Neural progenitor cell (in vitro differentiated cells): ENCODE results near the gene MAP7. TPM values are rescaled to one million over a fixed set of nuclear protein-coding genes. Genes with fewer than 3 reads are reported as not detected.
"Not testable (repeated sequence)": the region's sequence is repeated elsewhere in the genome, so short reads cannot be mapped to it uniquely, and the experiment has no call there.

Experiments
- DNase-seq: peaks from one replicate; pipeline ENCODE4 v3.0.0-alpha.2; 2016; ENCODE audit warnings: low spot score
- H2AFZ ChIP-seq: fragments of 200-600 bp; sonication (generic); replicated peaks from 2 replicates; pipeline ENCODE4 v1.6.1; 2016; ENCODE audit warnings: antibody characterized with exemption
- H3F3A ChIP-seq: fragments of 200-600 bp; sonication (generic); 2 replicates; pipeline ENCODE4 v1.6.1; 2016; ENCODE audit warnings: antibody characterized with exemption, low read depth
- H3K27ac ChIP-seq: fragments of 200-600 bp; sonication (generic); 2 replicates; pipeline ENCODE4 v1.5.1; 2016; ENCODE audit warnings: mild to moderate bottlenecking
- H3K27me3 ChIP-seq: fragments of 200-600 bp; sonication (generic); 2 replicates; pipeline ENCODE4 v1.6.1; 2016; ENCODE audit warnings: mild to moderate bottlenecking, moderate library complexity
- H3K36me3 ChIP-seq: fragments of 200-600 bp; sonication (generic); 2 replicates; pipeline ENCODE4 v1.5.1; 2016
- H3K4me1 ChIP-seq: fragments of 200-600 bp; sonication (generic); 2 replicates; pipeline ENCODE4 v1.6.1; 2016; ENCODE audit warnings: mixed run types
- H3K4me2 ChIP-seq: fragments of 200-600 bp; sonication (generic); 2 replicates; pipeline ENCODE4 v1.6.1; 2016
- H3K4me3 ChIP-seq: fragments of 200-600 bp; sonication (generic); 2 replicates; pipeline ENCODE4 v1.5.1; 2016
- H3K79me2 ChIP-seq: fragments of 200-600 bp; sonication (generic); 2 replicates; pipeline ENCODE4 v1.6.1; 2016; ENCODE audit warnings: low read depth
- H3K9ac ChIP-seq: fragments of 200-600 bp; sonication (generic); 2 replicates; pipeline ENCODE4 v1.6.1; 2016
- H3K9me3 ChIP-seq: fragments of 200-600 bp; sonication (generic); 2 replicates; pipeline ENCODE4 v1.5.1; 2016; ENCODE audit warnings: low read depth
- H4K20me1 ChIP-seq: fragments of 200-600 bp; sonication (generic); 2 replicates; pipeline ENCODE4 v1.6.1; 2016; ENCODE audit warnings: low read depth
- H3K27ac Mint-ChIP-seq: 3 replicates; pipeline ENCODE4 v1.8.0; 2021; ENCODE audit warnings: mixed read lengths
- H3K27me3 Mint-ChIP-seq: 2 replicates; pipeline ENCODE4 v1.8.0; 2022; ENCODE audit warnings: low read depth, mild to moderate bottlenecking, inconsistent platforms, moderate library complexity, mixed read lengths; ENCODE audit not compliant: insufficient read depth
- H3K36me3 Mint-ChIP-seq: 3 replicates; pipeline ENCODE4 v1.8.0; 2021; ENCODE audit warnings: mixed read lengths
- H3K4me1 Mint-ChIP-seq: 3 replicates; pipeline ENCODE4 v1.8.0; 2021; ENCODE audit warnings: mixed read lengths
- H3K4me3 Mint-ChIP-seq: 3 replicates; pipeline ENCODE4 v1.8.0; 2021; ENCODE audit warnings: mild to moderate bottlenecking, moderate library complexity, mixed read lengths
- H3K9me3 Mint-ChIP-seq: 3 replicates; pipeline ENCODE4 v1.8.0; 2020; ENCODE audit warnings: mixed read lengths
- CTCF ChIP-seq: fragments of 200-600 bp; sonication (generic); IDR thresholded peaks from 2 replicates; pipeline ENCODE4 v1.5.1; 2017; ENCODE audit warnings: antibody characterized with exemption, mild to moderate bottlenecking
- EZH2 ChIP-seq: fragments of 200-600 bp; sonication (generic); IDR thresholded peaks from 2 replicates; pipeline ENCODE4 v1.6.1; 2017; ENCODE audit warnings: antibody characterized with exemption, mild to moderate bottlenecking, moderate library complexity
- EZH2phosphoT487 ChIP-seq: fragments of 200-600 bp; sonication (generic); IDR thresholded peaks from 2 replicates; pipeline ENCODE4 v1.6.1; 2017; ENCODE audit warnings: antibody characterized with exemption
- total RNA-seq: library from RNA; depleted of rRNA; stranded (reverse); fragments of >200 nt; gene quantifications from 2 replicates; pipeline ENCODE4 v1.2.3, GENCODE V29; 2015; ENCODE audit warnings: low replicate concordance

The MAP7 gene
- total RNA-seq, 1 donor from 2014 or later: 9.0 TPM

- H3K36me3 ChIP-seq: no peaks in the 10 kb centered on the region
- no peaks in the 10 kb centered on the region for H3K27me3 ChIP-seq
- H2AFZ ChIP-seq: no peak overlapping the region
- H3K4me3 Mint-ChIP-seq: no peak overlapping the region
- peaks cover 14% of the 10 kb centered on the region for H3K4me1 ChIP-seq
- no peaks in the 10 kb centered on the region for H4K20me1 ChIP-seq
- peaks cover 3% of the 10 kb centered on the region for H3F3A ChIP-seq
- no peaks in the 10 kb centered on the region for H3K9me3 ChIP-seq
- DNase-seq: no peak
- H3K4me1 Mint-ChIP-seq: peaks cover 22% of the 10 kb centered on the region
- no peak overlapping the region for H3K27ac Mint-ChIP-seq
- H3K9ac ChIP-seq: no peak overlapping the region
- no peak for TF ChIP-seq EZH2
- TF ChIP-seq EZH2phosphoT487: no peak
- no peak for TF ChIP-seq CTCF
- peaks cover 4% of the 10 kb centered on the region for H3K79me2 ChIP-seq
- no peaks in the 10 kb centered on the region for H3K9me3 Mint-ChIP-seq
- H3K27ac ChIP-seq: no peak overlapping the region
- H3K4me3 ChIP-seq: no peak overlapping the region
- H3K36me3 Mint-ChIP-seq: no peaks in the 10 kb centered on the region
- H3K4me2 ChIP-seq: no peak overlapping the region
- no peaks in the 10 kb centered on the region for H3K27me3 Mint-ChIP-seq
These were observed 50.9 kb downstream of the MAP7 start for GRCh38 chr6:136499370-136499769.

GRCh38 chr6:136496449-136496848 lies 53.8 kb downstream of the MAP7 start:
- not testable (repeated sequence) for H3K36me3 ChIP-seq, H3K27me3 ChIP-seq, H3K4me3 Mint-ChIP-seq, H3K9me3 ChIP-seq, H3K4me2 ChIP-seq, H4K20me1 ChIP-seq, H3K4me1 Mint-ChIP-seq, H3K27me3 Mint-ChIP-seq, H3K79me2 ChIP-seq, H3K27ac Mint-ChIP-seq, H3K27ac ChIP-seq, H3F3A ChIP-seq, DNase-seq, H2AFZ ChIP-seq, H3K4me1 ChIP-seq, H3K9ac ChIP-seq, H3K4me3 ChIP-seq, H3K36me3 Mint-ChIP-seq, H3K9me3 Mint-ChIP-seq

GRCh38 chr6:136494710-136495109 lies 55.5 kb downstream of the MAP7 start:
- Histone ChIP-seq H3K79me2 (no peaks in the 10 kb centered on the region), H3K27me3 (no peaks in the 10 kb centered on the region), H2AFZ (no peak overlapping the region), H3K4me3 (no peak overlapping the region), H3K9ac (no peak overlapping the region), H3F3A (no peaks in the 10 kb centered on the region), H4K20me1 (no peaks in the 10 kb centered on the region), H3K27ac (no peak overlapping the region), H3K4me1 (no peaks in the 10 kb centered on the region), H3K4me2 (no peak overlapping the region), H3K36me3 (no peaks in the 10 kb centered on the region), H3K9me3 (no peaks in the 10 kb centered on the region)
- no peaks in the 10 kb centered on the region for H3K36me3 Mint-ChIP-seq
- H3K27ac Mint-ChIP-seq: no peak overlapping the region
- no peaks in the 10 kb centered on the region for H3K9me3 Mint-ChIP-seq
- TF ChIP-seq EZH2phosphoT487 (no peak), CTCF (no peak), EZH2 (no peak)
- H3K27me3 Mint-ChIP-seq: no peaks in the 10 kb centered on the region
- H3K4me1 Mint-ChIP-seq: no peaks in the 10 kb centered on the region
- no peak overlapping the region for H3K4me3 Mint-ChIP-seq
- no peak for DNase-seq

GRCh38 chr6:136494059-136494458 lies 56.2 kb downstream of the MAP7 start:
- no peak overlapping the region for H3K4me2 ChIP-seq
- no peak overlapping the region for H2AFZ ChIP-seq
- no peak overlapping the region for H3K4me3 ChIP-seq
- Mint-ChIP-seq H3K36me3 (no peaks in the 10 kb centered on the region), H3K4me3 (no peak overlapping the region), H3K9me3 (no peaks in the 10 kb centered on the region), H3K27me3 (no peaks in the 10 kb centered on the region), H3K4me1 (no peaks in the 10 kb centered on the region), H3K27ac (no peak overlapping the region)
- no peaks in the 10 kb centered on the region for H3K27me3 ChIP-seq
- no peak overlapping the region for H3K27ac ChIP-seq
- no peaks in the 10 kb centered on the region for H3K9me3 ChIP-seq
- H3K36me3 ChIP-seq: no peaks in the 10 kb centered on the region
- TF ChIP-seq EZH2phosphoT487 (no peak), EZH2 (no peak), CTCF (no peak)
- no peak for DNase-seq
- no peaks in the 10 kb centered on the region for H3F3A ChIP-seq
- no peaks in the 10 kb centered on the region for H3K4me1 ChIP-seq
- no peaks in the 10 kb centered on the region for H3K79me2 ChIP-seq
- H3K9ac ChIP-seq: no peak overlapping the region
- no peaks in the 10 kb centered on the region for H4K20me1 ChIP-seq
